GM12878 (cell line): ENCODE data around the gene TBCD. TPM values are rescaled to one million over a fixed set of nuclear protein-coding genes. Genes with fewer than 3 reads are reported as not detected.

Experiments
- ATAC-seq: fragments of 200-7000 bp; cut with Tn5 transposase; 3 replicates; pipeline ENCODE4 v1.9.1; 2020; ENCODE audit warnings: mild to moderate bottlenecking, moderate library complexity
- BruUV-seq: library from RNA; stranded (reverse); fragments of 400-500 nt; replicated peaks from 2 replicates; lab custom pipeline; 2021; lab: Mats Ljungman, UMichigan
- CTCF ChIA-PET: fragments of 300-600 bp; sonication (Branson Sonifier 250); formaldehyde crosslinking; extraction: SDS; loops from one replicate; lab custom pipeline; 2021; ENCODE audit warnings: inconsistent platforms; lab: Yijun Ruan, JAX
- POLR2A ChIA-PET: fragments of 350-600 bp; formaldehyde crosslinking; extraction: SDS; loops from one replicate; lab custom pipeline; 2021; ENCODE audit warnings: inconsistent platforms; lab: Charles Lee
- RAD21 ChIA-PET: fragments of 300-600 bp; sonication (Branson Sonifier 250); formaldehyde crosslinking; loops from one replicate; lab custom pipeline; 2023; ENCODE audit warnings: antibody characterized with exemption; ENCODE audit not compliant: unreplicated experiment; lab: Charles Lee
- SMC1A ChIA-PET: fragments of 300-600 bp; sonication (Branson Sonifier 250); formaldehyde crosslinking; loops from one replicate; lab custom pipeline; 2023; ENCODE audit not compliant: unreplicated experiment, uncharacterized antibody; lab: Charles Lee
- DNase-seq: peaks from one replicate; pipeline ENCODE4 v3.0.0-alpha.2; 2011; ENCODE audit warnings: low read depth, low spot score
- FAIRE-seq: peaks from 3 replicates; lab custom pipeline; 2011; peaks lifted over from hg19 to GRCh38; lab: Jason Lieb, UNC
- H2AFZ ChIP-seq: 2 replicates; pipeline ENCODE4 v1.6.0; 2011; ENCODE audit warnings: low read depth, low read length, control low read depth; ENCODE audit not compliant: control insufficient read depth
- H3K27ac ChIP-seq: 2 replicates; pipeline ENCODE4 v1.5.1; 2011; ENCODE audit warnings: control low read depth; ENCODE audit not compliant: control insufficient read depth, insufficient read depth
- H3K27me3 ChIP-seq, 2 experiments: replicated peaks in 1 of 2; 2 replicates each; pipeline versions ENCODE4 v1.6.0 to v1.6.1; 2011; ENCODE audit warnings: low read length in 1 of 2; ENCODE audit not compliant: control insufficient read depth in 2 of 2, insufficient read depth in 2 of 2
- H3K36me3 ChIP-seq, 2 experiments: 2 replicates each; pipeline ENCODE4 v1.5.1; 2011; ENCODE audit warnings: low read length in 1 of 2; ENCODE audit not compliant: control insufficient read depth in 2 of 2, insufficient read depth in 2 of 2
- H3K4me1 ChIP-seq: 2 replicates; pipeline ENCODE4 v1.6.1; 2011; ENCODE audit warnings: mild to moderate bottlenecking, low read length, moderate library complexity, mixed read lengths; ENCODE audit not compliant: control insufficient read depth, insufficient read depth
- H3K4me2 ChIP-seq: 2 replicates; pipeline ENCODE4 v1.6.0; 2011; ENCODE audit warnings: control low read depth; ENCODE audit not compliant: control insufficient read depth, insufficient read depth
- H3K4me3 ChIP-seq: fragments of 200-600 bp; sonication (generic); 2 replicates; pipeline ENCODE4 v1.5.1; 2016
- H3K79me2 ChIP-seq: 2 replicates; pipeline ENCODE4 v1.6.0; 2011; ENCODE audit warnings: low read length; ENCODE audit not compliant: control insufficient read depth, insufficient read depth
- H3K9ac ChIP-seq: 2 replicates; pipeline ENCODE4 v1.8.0; 2011; ENCODE audit warnings: low read length, control low read depth, mixed read lengths; ENCODE audit not compliant: control insufficient read depth, insufficient read depth
- H3K9me3 ChIP-seq: replicated peaks from 3 replicates; pipeline ENCODE4 v1.5.1; 2011; ENCODE audit warnings: mild to moderate bottlenecking, low read length; ENCODE audit not compliant: control insufficient read depth, insufficient read depth
- H4K20me1 ChIP-seq: 2 replicates; pipeline ENCODE4 v1.6.0; 2011; ENCODE audit not compliant: control insufficient read depth, insufficient read depth
- CBFB ChIP-seq: IDR thresholded peaks from 2 replicates; pipeline ENCODE4 v1.6.1; 2016; ENCODE audit warnings: antibody characterized with exemption, low read depth
- CBX5 ChIP-seq: sonication (generic); IDR thresholded peaks from 2 replicates; pipeline ENCODE4 v1.6.1; 2016; ENCODE audit warnings: low read depth, moderate library complexity, mild to moderate bottlenecking, inconsistent platforms
- IKZF1 ChIP-seq: fragments of 450-650 bp; conservative IDR thresholded peaks from 2 replicates; pipeline ENCODE4 v1.6.1; 2017; ENCODE audit warnings: antibody characterized with exemption, mild to moderate bottlenecking
- POLR2AphosphoS5 ChIP-seq: IDR thresholded peaks from 2 replicates; pipeline ENCODE4 v1.6.1; 2011; ENCODE audit warnings: mild to moderate bottlenecking, low read length, inconsistent platforms
- RB1 ChIP-seq: fragments of 450-650 bp; formaldehyde crosslinking; IDR thresholded peaks from 2 replicates; pipeline ENCODE4 v1.6.1; 2017; ENCODE audit warnings: mild to moderate bottlenecking, borderline replicate concordance
- SUPT20H ChIP-seq: IDR thresholded peaks from 2 replicates; pipeline ENCODE4 v1.6.1; 2011; ENCODE audit warnings: low read depth, mild to moderate bottlenecking, low read length, moderate library complexity, borderline replicate concordance; ENCODE audit not compliant: control insufficient read depth
- TBL1XR1 ChIP-seq: IDR thresholded peaks from 2 replicates; pipeline ENCODE4 v1.6.1; 2012; ENCODE audit warnings: low read depth, low read length, improper control_type of control experiment
- WGBS: methylation state at CpG from one replicate; pipeline ENCODE4 v1.1.6; 2016; ENCODE audit warnings: low lambda C conversion rate; ENCODE audit not compliant: insufficient replicate concordance, insufficient coverage; ENCODE audit errors: missing lambda C conversion rate; 5-methylcytosine and 5-hydroxymethylcytosine counted together
- in situ Hi-C: fragments of 300-500 bp; cut with MboI; formaldehyde crosslinking; loops from 9 replicates; pipeline ENCODE4 v1.14.3; 2018; ENCODE audit warnings: mixed read lengths
- intact Hi-C: fragments of 100-400 bp; cut with micrococcal nuclease; formaldehyde crosslinking; loops from one replicate; pipeline ENCODE4 v1.14.2; 2022; ENCODE audit not compliant: unreplicated experiment
- polyA plus RNA-seq, 11 experiments: library from polyadenylated mRNA; depleted of rRNA in 4 of 11; unstranded in 6 of 11; stranded (reverse) in 5 of 11; fragments of >200 nt; fragmentation: Nextera tagmentation in 4 of 11; fragmentation: Illumina TruSeq in 1 of 11; extraction: Ambion mirVana in 4 of 11; extraction: Trizol in 1 of 11; gene quantifications; 1 replicate in 1 of 11; 2 replicates in 10 of 11; pipeline versions ENCODE4 v1.2.1 to v1.2.3, GENCODE V29; 2011 to 2016; ENCODE audit warnings: inconsistent platforms in 2 of 11, missing spikeins in 2 of 11, low read depth in 1 of 11
- total RNA-seq, 4 experiments: library from RNA; depleted of rRNA in 3 of 4; stranded (reverse); fragments of >200 nt in 3 of 4; fragmentation: Illumina TruSeq in 1 of 4; extraction: Trizol in 1 of 4; gene quantifications; 2 replicates each; pipeline versions ENCODE4 v1.2.1 to v1.2.3, GENCODE V29; 2013 to 2021
- TF ChIP-seq, protein P1 (sequence below): fragments of 150-350 bp; IDR thresholded peaks from 2 replicates; pipeline ENCODE4 v1.6.1; 2014; ENCODE audit warnings: mild to moderate bottlenecking, low read depth, low read length
- TF ChIP-seq, protein P2 (sequence below): fragments of 450-650 bp; formaldehyde crosslinking; IDR thresholded peaks from 2 replicates; pipeline ENCODE4 v1.4.0; 2020; ENCODE audit warnings: mild to moderate bottlenecking, moderate library complexity
- TF ChIP-seq, protein P3 (sequence below): IDR thresholded peaks from 2 replicates; pipeline ENCODE4 v1.6.1; 2012; ENCODE audit warnings: low read depth, low read length, improper control_type of control experiment
- TF ChIP-seq, protein P4 (sequence below), 3 experiments: IDR thresholded peaks in 2 of 3; conservative IDR thresholded peaks in 1 of 3; 2 replicates each; pipeline ENCODE4 v1.5.1; 2011; ENCODE audit warnings: low read depth in 3 of 3, low read length in 3 of 3, mild to moderate bottlenecking in 3 of 3, control low read depth in 2 of 3, moderate library complexity in 2 of 3, inconsistent platforms in 1 of 3, mixed read lengths in 1 of 3; ENCODE audit not compliant: control insufficient read depth in 2 of 3, insufficient read depth in 1 of 3; ENCODE audit errors: extremely low read depth in 1 of 3

TBCD gene
- total and polyA plus RNA-seq, 10 of the 15 experiments (the other 5 are each of a cell fraction or from before 2014, with no cell fraction given): 10.3 to 114 (median 52.4) TPM

DNA sequence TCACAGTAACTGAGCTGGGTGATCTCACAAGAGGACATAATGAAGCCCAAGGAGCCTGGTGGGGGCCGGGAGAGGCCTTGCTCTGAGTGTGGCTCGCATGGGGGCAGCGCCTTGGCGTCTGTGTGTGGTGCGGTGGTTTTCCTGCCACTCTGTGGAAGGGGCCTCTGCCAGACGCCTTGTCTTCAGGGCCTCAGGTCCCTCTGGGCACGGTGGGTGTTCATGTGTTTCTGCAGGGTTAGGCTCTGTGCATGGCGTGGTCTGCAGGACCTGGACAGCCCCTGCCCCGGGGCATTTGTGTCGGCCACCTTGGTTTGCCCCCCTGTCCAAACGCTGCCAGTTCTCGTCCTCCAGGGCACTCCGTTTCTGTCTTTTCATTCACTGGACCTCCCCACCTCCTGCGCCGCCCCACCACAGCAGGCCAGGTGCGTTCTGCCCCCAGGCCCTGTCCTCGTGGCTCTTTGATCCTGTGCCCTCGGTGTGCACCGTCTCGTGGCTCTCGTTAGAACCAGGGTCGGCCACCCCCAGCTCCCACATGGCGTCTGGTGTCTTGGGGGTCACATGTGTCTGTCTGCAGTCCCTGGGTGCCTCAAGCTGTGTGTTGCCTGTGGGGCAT lies 131.7 kb downstream of the TBCD start (continued):
- TF ChIP-seq, protein P1, sequence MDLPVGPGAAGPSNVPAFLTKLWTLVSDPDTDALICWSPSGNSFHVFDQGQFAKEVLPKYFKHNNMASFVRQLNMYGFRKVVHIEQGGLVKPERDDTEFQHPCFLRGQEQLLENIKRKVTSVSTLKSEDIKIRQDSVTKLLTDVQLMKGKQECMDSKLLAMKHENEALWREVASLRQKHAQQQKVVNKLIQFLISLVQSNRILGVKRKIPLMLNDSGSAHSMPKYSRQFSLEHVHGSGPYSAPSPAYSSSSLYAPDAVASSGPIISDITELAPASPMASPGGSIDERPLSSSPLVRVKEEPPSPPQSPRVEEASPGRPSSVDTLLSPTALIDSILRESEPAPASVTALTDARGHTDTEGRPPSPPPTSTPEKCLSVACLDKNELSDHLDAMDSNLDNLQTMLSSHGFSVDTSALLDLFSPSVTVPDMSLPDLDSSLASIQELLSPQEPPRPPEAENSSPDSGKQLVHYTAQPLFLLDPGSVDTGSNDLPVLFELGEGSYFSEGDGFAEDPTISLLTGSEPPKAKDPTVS: no peak
- TF ChIP-seq POLR2AphosphoS5: no peak

DNA sequence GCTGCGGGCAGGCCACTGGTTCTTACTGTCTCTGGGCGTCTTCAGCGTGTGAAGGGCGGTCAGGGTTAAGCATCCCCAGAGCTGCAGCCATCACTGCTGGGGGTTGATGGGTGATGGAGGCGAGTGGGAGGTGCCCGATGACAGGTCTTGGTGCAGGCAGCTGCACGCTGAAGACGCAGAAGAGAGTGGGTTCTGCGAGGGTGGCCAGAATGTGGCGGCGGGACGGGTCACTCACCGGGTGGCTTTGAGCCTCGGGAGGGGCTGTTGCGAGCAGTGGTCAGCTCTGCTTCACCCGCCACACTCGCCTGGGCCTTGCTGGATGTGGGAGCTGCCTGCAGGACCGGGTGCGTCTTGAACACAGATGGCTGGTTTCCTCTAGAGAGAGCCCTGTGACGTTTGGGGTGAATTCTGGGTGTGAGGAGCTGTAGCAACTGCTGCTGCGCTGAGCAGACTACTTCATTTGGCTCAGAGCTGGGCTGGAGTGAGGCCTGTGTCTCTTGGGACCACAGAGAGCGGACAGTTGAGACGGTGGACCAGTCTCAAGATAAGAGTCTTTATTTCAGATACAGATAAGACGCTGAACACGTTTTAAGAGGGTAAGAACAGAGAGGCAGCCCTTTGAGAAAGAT lies 132.6 kb downstream of the TBCD start:
- BruUV-seq: no TSS peak
- Histone ChIP-seq H3K4me1 (peaks cover 10% of the 10 kb centered on the region), H3K27ac (peak overlapping the region; percentile 20; the same call in 1 of the 2 replicates), H3K4me2 (no peak overlapping the region), H3K4me3 (no peak overlapping the region), H3K79me2 (peaks cover 3% of the 10 kb centered on the region), H4K20me1 (no peaks in the 10 kb centered on the region), H2AFZ (no peak overlapping the region), H3K36me3 (peaks cover 8 to 19% of the 10 kb centered on the region in 2 experiments; a peak in 3 of 4 replicates), H3K27me3 (no peaks in the 10 kb centered on the region), H3K9me3 (no peaks in the 10 kb centered on the region), H3K9ac (no peak overlapping the region)
- no peak for TF ChIP-seq SUPT20H
- no peak for TF ChIP-seq CBX5
- TF ChIP-seq, protein P2, sequence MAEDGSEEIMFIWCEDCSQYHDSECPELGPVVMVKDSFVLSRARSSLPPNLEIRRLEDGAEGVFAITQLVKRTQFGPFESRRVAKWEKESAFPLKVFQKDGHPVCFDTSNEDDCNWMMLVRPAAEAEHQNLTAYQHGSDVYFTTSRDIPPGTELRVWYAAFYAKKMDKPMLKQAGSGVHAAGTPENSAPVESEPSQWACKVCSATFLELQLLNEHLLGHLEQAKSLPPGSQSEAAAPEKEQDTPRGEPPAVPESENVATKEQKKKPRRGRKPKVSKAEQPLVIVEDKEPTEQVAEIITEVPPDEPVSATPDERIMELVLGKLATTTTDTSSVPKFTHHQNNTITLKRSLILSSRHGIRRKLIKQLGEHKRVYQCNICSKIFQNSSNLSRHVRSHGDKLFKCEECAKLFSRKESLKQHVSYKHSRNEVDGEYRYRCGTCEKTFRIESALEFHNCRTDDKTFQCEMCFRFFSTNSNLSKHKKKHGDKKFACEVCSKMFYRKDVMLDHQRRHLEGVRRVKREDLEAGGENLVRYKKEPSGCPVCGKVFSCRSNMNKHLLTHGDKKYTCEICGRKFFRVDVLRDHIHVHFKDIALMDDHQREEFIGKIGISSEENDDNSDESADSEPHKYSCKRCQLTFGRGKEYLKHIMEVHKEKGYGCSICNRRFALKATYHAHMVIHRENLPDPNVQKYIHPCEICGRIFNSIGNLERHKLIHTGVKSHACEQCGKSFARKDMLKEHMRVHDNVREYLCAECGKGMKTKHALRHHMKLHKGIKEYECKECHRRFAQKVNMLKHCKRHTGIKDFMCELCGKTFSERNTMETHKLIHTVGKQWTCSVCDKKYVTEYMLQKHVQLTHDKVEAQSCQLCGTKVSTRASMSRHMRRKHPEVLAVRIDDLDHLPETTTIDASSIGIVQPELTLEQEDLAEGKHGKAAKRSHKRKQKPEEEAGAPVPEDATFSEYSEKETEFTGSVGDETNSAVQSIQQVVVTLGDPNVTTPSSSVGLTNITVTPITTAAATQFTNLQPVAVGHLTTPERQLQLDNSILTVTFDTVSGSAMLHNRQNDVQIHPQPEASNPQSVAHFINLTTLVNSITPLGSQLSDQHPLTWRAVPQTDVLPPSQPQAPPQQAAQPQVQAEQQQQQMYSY: no peak
- TF ChIP-seq, protein P3, sequence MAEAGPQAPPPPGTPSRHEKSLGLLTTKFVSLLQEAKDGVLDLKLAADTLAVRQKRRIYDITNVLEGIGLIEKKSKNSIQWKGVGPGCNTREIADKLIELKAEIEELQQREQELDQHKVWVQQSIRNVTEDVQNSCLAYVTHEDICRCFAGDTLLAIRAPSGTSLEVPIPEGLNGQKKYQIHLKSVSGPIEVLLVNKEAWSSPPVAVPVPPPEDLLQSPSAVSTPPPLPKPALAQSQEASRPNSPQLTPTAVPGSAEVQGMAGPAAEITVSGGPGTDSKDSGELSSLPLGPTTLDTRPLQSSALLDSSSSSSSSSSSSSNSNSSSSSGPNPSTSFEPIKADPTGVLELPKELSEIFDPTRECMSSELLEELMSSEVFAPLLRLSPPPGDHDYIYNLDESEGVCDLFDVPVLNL: no peak
- TF ChIP-seq, protein P4, sequence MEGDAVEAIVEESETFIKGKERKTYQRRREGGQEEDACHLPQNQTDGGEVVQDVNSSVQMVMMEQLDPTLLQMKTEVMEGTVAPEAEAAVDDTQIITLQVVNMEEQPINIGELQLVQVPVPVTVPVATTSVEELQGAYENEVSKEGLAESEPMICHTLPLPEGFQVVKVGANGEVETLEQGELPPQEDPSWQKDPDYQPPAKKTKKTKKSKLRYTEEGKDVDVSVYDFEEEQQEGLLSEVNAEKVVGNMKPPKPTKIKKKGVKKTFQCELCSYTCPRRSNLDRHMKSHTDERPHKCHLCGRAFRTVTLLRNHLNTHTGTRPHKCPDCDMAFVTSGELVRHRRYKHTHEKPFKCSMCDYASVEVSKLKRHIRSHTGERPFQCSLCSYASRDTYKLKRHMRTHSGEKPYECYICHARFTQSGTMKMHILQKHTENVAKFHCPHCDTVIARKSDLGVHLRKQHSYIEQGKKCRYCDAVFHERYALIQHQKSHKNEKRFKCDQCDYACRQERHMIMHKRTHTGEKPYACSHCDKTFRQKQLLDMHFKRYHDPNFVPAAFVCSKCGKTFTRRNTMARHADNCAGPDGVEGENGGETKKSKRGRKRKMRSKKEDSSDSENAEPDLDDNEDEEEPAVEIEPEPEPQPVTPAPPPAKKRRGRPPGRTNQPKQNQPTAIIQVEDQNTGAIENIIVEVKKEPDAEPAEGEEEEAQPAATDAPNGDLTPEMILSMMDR (IDR thresholded peaks at IDR 0.05 in 2 of 3, conservative IDR thresholded peaks at IDR 0.05 in 1 of 3; ENCODE audit: control insufficient read depth in 2 of 3, extremely low read depth in 1 of 3, insufficient read depth in 1 of 3, low read depth in 3 of 3, low read length in 3 of 3): no peak
- no peak for TF ChIP-seq RB1
- no peak for TF ChIP-seq IKZF1
- no peak for TF ChIP-seq TBL1XR1
- no peak for TF ChIP-seq CBFB
- no peak for DNase-seq
- POLR2A ChIA-PET: no interaction called here
- 90% methylated on average over 25 of the region's 25 CpGs for WGBS
- RAD21 ChIA-PET: interaction anchor here (0.9 to 1.3 kb wide), 2 partner anchors 18 to 20 kb away, joined by 4 read pairs; no protein-coding TSS in a partner anchor
- no peak for ATAC-seq
- CTCF ChIA-PET: interaction anchor here (1.1 to 1.7 kb wide), 2 partner anchors 8 to 9 kb away, joined by 3 to 4 read pairs; no protein-coding TSS in a partner anchor
- SMC1A ChIA-PET: interaction anchor here (0.8 to 1.8 kb wide), 4 partner anchors 13 to 46 kb away, joined by 3 to 7 read pairs (median 4); no protein-coding TSS in a partner anchor
- FAIRE-seq: no peak
- intact Hi-C loops (no loop called here), in situ Hi-C loops (no loop called here)
